Measurements from ENCODE around the gene FIGNL2.

FIGNL2 gene

DNA sequence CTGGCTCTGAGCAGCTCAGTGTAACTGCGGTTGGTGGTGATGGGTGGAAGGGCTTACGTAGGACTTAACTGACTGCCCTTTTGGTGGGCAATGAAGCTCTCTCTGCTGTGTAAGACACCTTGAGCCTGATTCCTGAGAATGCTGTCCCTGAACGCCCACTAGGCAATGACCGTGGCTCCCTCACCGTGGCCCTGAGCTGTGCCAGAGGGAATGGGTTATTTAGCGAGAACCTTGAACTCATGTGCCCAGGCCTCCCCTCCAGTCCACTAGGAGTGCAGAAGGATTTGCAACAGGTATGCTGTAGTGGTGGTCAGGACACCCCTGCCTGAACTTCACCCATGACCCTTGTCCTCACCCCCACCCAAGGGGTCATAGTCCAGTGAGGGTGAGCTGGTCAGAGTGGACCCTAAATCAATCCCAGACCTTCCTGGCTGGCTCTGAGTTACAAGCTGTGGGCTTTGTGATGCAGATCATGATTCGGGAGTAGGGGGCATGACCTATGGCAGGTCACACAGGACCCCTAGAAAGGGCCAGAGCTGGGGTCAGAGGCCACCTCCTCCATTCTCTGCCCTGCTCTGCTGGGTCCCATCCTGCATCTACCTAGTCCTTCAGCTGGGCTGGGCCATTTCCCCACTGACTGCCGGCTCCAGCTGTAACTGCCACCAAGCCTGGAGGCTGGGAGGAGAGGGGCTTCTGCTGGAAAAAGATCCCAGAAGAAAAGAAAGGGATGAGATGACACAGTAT lies 24.9 kb upstream of the FIGNL2 start:
- no peak for DNase-seq

DNA sequence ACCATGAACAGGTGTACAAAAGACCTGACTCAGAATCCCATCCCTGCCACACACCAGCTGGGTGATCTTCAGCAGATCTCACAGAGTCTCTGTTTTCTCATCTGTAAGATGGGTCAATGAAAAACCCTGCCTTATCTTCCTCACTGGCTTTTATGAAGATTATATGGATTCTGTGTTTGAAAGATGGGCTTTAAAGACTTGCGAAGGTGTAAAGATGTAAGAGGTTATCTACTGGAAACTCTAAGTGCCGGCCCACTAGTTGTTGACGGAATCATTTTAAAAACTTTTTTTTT lies 24.1 kb upstream of the FIGNL2 start:
- DNase-seq, result no peak

DNA sequence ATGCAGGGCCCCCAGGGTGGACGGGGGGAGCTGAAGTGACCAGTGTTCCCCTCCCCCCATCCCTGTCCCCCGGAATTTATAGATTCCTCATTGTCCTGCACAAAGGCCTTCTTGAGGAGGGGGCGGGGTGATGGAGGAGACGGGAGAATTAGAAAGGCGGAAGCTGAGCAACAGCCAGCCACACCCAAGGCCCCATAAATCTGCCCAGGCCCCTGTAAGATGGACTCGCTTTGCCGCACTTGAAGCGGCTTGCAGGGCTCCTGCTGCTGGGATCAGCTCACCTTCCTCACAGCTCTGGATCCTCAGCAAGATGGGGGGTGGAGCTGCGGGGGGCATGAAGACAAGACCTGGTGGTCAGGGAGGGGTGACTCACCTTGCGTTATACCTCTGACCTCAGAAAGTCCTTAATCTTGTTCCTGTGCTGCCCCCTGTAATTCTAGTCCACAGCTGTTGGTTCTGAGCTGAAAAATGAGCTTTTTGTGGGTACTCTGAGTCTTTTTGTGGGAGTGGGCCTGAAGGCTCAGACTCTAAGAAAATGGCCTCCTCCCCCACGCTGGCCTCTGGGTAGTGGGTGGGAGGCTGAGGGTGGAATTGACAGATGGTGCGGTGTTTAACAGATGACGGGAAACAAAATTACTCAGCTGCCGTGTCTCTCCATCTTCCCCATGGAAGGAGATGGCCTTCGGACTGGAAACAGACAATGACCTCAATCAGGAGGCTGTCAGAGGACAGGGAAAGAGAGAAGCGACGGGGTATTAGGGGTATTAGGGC lies 23.6 kb upstream of the FIGNL2 start:
- no peak for DNase-seq

DNA sequence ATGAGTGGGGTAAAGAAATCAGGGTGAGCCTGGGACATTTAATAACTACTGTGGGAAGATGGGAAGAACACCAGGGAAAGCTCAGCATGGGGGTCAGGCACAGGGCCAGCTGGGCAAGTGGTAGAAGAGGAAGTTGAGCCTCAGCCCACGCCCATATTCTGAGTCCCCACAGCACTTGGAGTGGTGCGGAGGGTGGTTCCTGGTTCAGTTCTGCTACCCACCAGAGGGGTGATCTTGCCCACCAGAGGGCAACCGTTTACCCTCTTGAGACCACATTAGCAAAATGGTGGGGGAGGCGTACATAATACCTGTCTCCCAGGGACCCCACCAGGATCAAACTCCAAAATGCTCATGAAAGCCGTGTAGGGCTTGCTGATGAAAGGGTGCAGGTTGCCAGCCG lies 22.6 kb upstream of the FIGNL2 start:
- DNase-seq, result no peak

DNA sequence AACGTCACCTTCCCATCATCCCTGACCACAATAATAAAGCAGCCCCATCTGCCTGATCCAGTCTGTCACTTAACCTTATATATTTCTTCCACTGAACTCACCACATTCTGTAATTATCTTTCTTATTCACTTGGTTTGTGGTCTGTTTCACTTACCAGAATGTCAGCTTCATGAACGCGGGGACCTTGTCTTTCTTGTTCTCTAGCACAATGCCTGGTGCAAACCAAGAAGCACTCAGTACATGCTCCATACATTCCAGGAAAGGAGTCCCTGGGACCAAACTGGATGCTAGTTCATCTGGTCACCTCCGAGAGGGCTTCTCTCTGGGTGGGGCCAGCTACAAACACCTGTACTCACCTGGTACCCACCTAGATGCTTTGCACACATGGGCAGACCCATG lies 22.0 kb upstream of the FIGNL2 start:
- no peak for DNase-seq

DNA sequence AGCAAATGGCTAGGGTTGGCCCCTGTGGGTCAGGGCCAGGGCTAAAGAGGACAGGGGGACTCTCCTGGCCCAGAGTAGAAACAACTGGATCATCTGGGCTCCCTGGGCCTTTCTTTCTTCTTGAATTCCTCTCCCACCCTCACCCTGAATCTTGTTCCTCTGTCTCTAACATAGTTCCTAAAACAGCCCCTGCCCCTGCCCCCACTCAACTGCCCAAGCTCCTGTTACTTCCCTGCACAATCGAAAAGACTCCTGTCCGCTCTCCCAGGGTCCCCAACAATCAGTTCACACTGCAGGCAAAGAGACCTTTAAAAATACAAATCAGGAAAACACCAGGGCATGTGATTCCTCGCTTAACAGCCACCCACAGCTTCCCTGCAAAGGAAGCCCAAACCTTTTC lies 21.4 kb upstream of the FIGNL2 start:
- no peak for DNase-seq

DNA sequence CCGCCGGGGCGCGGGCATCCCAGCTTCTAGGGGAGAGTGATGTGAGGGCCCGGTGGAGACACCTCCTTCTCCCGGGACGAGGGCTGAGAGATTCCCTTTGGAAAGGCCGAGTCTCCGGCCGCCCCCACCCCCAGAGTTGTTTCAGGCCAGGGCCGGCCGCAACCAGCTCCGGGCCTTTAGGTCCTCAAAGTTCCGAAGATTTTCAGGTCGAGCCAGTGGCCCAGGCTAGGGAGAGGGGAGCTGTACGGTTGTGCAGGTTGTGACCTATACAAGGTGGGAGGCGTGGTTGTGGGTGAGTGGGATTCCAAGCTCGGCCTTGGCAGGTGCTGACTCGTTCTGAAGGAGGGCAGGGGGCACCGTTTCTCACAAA lies 21.0 kb upstream of the FIGNL2 start:
- no peak for DNase-seq

DNA sequence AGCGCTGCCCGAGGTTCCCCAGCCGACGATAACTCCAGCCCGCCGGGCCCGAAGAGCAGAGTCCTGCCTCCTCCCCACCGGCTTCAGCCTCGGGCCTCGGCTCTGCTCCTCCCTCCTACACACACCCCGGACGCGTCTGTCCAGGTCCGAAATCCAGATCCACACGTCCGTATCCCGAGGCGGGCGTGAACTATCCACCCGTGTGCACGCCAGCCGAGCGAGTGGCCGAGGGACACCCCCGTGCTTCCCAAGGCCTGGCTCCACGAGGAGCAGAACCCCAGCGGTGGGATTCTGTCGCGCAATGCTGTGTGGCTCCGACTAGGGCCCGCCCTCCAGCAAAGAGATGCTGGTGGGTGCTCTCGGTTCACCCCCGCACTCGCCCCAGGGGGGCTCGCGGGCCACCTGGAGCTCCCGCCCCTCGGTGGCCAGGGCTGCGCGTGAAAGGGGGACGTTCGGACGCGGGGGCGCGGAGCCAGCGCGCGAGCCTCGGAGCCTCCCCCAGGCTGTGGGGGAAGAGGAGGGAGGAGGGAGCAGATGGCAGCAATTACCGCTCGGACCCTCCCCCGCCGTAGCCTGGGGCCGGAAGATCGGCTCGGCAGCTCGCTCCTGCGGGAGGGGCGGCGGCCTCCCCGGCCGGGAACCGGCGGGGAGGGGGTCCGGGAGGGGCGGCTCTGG lies 20.4 kb upstream of the FIGNL2 start:
- DNase-seq, result no peak

DNA sequence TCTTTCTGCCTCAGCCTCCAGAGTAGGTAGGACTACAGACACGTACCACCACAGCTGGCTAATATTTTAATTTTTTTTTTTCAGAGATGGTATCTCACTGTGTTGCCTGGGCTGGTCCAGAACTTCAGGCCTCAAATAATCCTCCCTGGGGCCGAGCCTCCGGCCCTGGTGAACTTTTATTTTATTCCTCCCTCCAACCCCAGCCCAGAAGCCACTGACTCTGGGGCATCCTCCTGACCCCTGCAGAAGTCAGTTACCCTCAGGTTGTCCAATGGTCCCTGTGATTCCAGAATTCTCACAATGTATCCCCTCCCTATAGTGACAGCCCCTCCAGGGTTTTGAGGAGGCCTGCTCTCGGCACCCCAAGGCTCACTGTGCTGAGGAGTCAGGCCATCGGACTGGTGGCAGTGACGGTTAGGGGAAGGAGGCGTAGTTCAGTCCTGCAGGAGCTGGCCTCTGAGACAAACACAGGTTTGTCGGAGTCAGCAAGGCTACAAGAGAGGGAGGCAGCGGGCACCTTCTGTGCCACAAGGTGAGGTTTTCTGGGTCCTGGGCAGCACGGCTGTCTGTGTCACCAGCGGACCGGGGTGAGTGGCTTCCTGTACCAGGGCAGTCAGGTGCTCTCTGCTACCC lies 19.4 kb upstream of the FIGNL2 start:
- no peak for DNase-seq

DNA sequence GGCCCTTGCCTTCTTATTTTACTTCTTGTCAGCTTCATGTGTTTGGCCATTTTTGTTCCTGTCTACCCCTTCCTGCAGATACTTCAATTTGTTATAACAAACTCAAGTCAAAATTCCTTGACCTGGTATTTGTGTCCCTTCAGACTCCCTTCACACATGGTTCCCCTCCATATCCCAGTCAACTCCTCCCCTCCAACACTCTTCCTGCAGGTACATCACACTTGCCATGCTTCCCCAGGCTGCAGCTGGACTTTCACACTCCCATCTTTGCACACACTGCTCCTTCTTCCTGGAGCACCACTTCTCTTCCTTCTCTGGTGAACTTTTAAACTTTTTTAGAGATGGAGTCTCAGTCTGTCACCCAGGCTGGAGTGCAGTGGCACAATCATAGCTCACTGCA lies 18.9 kb upstream of the FIGNL2 start:
- no peak for DNase-seq

DNA sequence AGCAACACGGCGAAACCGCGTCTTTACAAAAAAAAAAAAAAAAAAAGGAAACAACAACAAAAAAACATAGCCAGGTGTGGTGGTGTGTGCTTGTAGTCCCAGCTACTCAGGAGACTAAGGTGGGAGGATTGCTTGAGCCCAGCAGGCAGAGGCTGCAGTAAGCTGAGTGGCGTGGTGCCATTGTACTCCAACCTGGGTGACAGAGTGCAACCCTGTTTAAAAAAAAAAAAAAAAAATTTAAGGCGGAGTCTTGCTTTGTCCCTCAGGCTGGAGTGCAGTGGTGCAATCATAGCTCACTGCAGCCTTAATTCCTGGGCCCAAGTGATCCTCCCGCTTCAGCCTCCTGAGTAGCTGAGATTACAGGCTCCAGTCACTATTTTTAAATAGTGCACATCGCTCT lies 18.2 kb upstream of the FIGNL2 start:
- DNase-seq, result no peak

DNA sequence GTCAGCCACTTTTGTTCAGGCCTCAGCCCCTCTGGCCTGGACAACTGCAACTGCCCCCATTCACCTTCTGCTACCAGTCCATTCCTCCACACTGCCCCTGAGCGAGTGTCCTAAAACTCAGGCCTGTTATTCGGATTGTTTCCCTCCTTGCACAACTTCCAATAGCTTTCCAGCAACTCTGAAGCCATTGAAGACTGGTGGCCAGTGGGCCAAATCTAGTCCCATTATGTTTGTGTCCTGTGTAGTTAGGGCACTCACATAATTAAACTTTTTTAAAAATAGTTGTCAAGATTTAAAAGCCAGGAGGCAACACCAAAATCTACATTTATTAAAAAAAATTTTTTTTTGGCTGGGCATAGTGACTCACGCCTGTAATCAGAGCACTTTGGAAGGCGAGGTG lies 17.8 kb upstream of the FIGNL2 start:
- DNase-seq, result no peak

DNA sequence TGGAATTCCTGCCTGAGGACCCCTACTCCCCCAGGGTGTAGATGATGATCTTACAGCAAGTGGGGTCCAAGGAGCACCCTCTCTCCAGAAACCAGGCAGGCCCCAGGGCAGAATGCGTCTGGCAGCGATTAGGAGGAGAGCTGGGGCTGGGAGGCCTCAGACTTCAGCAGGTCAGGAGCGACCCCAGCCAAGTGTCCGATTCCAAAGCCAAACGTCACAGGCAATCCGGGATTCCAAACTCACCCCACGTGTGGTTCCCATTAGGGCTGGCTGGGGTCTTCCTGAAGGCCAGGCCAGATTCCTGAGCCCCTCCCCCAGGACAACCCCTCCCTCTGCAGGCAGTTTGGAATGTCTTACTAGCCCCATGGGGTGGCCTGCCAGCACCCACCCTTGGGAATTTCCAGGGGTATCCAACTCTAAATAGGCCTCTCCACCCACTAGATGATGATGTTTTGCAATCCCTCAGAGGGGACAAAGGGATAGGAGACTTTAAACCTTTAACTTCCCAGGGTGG lies 17.3 kb upstream of the FIGNL2 start:
- no peak for DNase-seq

DNA sequence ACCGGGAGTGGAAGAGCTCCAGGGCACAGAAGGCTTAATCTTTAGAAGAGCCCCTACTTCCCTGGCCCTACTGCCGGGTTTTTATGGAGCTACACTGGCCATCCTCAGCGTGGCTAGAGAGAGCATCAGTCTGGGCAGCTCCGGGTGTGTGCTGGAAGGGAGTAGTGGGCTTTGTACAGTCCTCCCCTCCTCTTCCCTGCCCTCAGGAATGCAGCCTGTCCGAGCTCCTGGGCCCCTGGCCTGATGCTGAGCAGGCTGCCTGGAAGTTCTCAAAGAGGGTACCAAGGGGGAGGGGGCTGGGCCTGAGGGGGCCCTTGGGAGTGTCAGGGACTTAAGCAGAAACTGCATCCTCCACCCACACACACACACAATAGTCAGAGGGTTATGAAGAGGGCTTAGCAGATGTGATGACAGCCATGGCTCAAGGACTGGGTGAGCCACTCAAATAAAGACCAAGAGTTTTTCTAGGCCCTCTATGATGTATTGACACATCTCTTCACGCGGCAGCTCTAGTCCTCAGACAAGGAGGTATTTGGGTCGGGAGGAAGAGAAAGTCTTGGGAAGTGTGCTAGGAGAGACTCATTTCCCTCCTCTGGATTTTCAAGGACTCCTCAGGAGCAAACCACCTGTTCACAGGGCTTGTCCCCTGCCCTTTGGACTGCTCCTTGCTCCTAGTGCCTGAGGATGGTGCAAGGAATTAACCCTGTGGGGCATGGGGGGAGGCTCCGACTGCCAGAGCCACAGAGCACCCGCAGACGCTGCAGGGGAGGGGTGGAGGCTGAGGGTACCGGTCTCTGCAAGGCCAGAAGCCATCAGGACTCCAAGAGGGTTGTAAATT lies 16.5 kb upstream of the FIGNL2 start:
- DNase-seq, result no peak

DNA sequence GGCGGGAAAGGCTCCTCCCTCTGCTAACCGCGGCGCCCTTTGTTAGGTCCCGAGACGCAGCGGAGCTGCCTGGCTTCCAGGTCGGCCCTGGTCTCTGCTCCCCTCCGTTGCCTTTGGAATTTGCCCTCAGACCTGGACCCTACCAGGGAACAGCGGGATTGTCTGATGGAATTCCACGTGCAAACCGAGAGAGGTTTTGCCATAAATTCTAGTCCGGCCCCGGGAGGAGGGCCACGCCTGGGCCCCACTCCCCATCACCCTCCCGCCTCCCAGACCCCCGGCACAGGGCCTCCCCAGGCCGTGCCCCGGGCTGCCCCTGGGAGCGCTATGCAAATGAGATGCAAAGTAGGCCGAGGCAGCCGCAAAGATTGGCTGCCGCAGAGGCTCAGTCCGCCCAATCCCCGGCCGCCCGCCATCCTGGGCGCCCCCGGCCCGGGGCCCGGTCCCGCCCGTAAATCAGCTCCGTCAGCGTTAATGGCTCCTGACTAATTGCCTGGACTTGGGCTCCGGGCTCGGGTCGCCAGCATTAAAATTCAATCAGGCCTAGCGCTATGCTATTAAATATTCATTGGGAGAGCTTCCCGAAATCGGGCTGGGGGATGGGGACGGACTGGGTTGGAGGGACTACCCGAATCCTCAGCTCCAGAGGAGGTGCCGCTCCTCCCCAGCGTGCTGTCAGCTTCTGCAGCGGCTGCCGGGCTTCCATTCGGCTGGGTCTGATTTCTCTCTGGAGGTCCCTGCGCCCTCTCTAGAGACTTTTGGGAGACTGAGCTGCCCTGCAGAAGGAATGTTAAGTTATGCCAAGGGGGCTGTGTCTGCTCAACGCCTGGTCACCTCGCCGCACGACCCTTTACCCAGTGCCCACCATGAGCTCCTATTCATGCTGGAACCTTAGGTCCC lies 15.7 kb upstream of the FIGNL2 start:
- no peak for DNase-seq

DNA sequence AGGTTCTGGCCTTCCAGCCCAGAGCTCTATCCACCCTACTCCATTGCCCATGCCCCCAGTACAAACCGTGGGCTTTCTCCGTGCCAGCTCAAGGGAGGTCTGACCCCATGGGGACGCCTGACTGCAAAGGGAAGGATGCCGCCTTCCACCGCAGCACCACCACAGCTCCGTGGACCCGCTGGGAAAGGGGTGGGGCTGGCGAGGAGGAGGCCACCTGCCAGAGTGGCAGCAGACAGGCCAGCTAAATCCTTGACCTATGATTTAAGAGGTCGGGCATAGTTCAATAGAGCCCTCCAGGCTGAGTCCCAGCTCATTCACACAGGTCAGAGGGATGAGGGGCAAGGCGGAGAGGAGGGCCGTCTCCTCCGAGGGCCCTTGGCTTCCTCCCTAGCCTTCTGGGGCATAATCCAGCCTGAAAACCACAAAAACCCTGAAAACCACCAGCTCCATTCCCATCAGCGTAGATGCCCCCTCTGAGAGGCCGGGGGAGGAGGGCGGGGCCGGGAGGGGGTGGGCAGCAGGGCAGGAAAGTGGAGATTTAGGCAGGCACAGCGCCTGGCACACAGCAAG lies 14.9 kb upstream of the FIGNL2 start:
- DNase-seq, result no peak

DNA sequence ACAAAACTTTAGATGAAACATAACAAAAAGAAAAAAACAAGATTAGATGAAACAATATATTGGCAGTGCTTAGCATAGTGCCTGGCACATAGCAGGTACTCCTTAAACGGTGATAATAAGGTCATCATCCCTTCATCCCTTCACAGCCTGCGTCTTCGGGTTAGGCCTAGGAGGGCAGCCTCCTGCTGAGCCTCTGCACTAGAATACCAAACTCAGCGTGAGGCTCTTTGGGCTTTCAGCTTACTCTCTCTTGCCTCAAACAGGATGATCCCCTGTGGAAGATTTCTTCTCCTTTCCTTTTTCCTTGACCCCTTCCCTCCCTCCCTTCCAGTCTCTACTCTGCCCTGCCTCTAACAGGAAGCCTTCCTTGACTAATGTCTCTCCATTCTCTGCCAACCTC lies 14.4 kb upstream of the FIGNL2 start:
- DNase-seq, result no peak

DNA sequence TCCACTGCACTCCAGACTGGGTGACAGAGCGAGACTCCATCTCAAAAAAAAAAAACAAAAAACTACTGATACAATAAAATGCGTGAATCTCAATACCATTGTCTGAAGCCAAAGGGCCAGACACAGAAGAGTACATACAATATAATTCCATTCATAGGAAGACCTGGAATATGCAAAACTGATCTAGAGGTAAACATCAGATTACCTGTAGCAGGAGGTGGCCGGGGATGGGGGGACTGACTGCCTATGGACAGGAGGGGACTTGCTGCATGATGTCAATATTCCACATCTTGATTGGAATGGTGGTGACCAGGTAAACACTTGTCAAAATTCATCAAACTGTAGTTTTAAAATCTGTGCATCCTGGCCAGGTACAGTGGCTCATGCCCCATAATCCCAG lies 12.5 kb upstream of the FIGNL2 start:
- DNase-seq, result no peak

DNA sequence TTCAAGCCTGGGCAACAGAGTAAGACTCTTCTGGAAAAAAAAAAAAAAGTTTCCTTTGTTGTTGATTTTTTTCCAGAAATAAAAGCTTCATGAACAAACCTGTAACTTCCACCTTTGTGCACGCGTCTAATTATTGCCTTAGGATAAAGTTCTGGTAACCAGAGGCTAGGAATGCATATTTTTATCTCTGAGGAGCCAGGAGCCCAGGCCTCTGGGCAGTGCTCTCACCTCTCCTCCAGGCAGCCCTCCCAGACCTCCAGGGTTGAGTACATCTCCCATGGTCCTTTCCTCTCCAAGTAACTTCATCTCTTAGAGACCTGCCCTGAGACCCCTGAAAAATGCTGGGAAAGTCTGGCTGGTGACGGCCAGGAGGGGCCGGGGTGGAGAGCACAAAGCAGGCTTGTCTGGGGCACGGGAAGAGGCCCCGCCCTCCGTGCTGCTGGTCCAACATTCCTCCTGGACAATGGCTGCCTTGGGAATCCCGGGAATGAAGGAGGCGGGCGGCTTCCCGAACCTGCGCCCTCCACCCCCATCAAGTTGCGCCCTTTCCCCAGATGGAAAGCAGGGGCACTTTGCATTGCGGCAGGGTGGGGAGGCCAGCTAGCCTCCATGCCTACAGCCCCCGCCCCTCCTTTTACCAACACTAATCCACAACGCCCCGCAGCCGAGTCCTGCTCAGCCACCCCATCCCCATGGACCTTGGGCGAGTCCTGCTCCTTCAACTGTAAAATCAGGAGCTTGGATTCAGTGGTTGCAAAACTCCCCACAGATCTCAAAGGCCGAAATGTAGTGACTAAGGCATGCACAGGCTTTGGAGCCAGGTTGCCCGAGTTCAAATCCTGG lies 7.3 kb upstream of the FIGNL2 start:
- DNase-seq, result no peak

DNA sequence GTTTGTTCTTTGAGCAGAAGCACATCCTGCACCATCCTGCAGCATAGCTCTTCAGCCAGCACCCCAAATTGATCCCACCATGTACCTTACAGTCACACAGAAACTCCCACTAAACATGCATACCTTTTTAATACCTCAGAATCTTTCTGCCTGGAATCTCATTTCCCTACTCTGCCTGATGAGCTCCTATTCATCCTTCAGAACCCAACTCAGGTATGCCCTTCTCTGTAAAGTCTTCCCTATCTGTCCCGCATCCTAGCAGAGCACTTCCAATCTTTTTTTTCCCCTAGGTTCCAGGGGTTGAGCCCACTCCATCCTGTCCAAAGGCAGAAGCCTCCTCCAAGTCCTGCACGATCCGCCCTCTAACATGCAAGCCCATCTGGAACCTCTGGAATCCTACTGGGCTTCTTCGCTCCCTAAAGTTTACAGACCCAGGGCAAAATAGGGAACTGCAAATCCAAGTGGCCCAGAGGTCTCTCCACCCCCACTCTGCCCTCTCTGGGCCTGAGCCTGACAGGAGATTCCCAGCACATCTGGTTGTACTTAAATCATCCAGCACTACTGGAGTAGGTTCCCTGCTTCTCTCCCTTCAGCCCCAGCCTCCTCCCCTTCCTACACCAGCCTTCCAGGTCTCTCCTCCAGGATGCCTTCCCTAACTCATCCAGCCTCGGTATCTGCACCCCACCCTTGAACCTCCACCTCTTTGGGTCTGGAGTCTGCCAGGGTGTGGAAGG lies 4.1 kb upstream of the FIGNL2 start:
- no peak for DNase-seq

Data from NCI-H2029 treated with DMSO at 0.1 percent for 48 hours (cell line).